LNCAP (cell line): Measurements from ENCODE around the gene GSTT2B.
"Not testable (repeated sequence)": the region's sequence is repeated elsewhere in the genome, so short reads cannot be mapped to it uniquely, and the experiment has no call there.

Experiments
- CTCF ChIP-seq: fragments of 450-650 bp; IDR thresholded peaks from 2 replicates; pipeline ENCODE4 v1.5.1; 2017; ENCODE audit warnings: mild to moderate bottlenecking

GSTT2B gene

DNA sequence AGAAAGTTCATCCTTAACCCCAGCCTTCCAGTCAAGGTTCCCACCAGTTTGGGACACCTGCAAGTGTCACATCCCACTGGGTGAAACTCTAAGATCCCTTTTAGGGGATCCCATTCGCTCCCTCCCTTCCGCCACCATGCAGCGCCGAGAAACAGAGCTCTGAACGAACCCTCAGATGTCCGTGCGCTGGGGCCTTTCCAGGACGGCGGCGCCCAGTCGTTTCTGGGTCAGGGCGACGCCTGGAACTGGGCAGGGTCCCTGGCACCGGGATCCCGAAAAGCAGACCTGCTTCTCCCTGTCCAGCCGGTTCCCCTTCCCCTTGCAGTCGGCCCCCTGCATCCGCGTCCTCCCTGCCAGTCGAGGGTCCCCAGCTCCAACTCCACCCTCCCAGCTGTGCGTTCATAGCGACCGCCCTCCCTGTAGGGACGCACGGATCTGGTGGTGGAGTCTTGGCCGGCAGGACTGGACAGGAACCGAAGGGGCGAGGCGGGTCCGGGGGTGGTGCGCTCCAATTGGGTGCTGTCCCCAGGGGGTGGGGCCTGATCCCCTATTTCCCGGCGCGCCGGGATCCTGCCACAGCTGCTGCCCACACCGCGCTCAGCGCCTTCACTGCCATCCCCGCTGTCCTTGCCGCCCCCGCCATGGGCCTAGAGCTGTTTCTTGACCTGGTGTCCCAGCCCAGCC lies 18.7 kb upstream of the GSTT2B start, which contains the start of gene GSTT2:
GSTT2 (plus strand) TSS at position 578 of the 684 bp plus-strand sequence.
- TF ChIP-seq CTCF: not testable (repeated sequence)

- TF ChIP-seq CTCF: not testable (repeated sequence)
Observed at GRCh38 chr22:23974345-23974744, 13.3 kb upstream of the GSTT2B start, which contains the start of gene DDT. DDT (minus strand) TSS chr22:23974441; CDS start chr22:23974414, 27 bp downstream.

DNA sequence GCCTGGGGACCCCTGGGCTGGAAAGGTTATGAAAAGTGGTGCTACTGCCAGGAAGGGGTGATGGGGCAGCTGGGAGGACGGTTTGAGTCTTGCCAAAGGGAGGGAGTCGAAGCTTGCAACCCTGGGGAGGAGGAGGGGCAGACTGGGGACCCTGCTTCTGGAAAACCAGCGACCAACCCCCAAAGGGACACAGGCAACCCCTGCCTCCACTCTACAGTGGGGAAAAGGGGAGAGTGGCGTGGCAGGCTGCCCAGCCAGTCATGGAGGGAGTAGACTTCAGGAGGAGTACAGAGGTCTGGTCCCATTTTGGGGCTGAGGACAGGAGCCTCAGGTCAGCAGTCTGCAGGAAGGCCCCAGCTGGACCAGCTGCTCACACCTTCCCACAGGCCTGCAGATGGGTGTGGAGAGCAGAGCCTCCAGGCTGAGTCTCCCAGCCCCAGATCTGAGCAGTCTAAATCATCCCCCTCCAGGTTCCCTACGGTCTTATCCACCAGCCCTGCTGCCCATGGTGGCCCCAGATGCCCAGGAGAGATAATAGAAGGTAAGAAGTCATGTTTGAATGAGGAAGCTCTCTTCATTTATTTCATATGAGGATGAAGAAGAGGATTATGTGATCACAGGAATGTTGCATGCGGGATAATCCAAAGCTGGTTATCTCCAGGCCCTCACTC lies 10.0 kb upstream of the GSTT2B start:
- TF ChIP-seq CTCF: no peak

GRCh38 chr22:23970201-23970641 lies 9.2 kb upstream of the GSTT2B start:
- no peak for TF ChIP-seq CTCF

GRCh38 chr22:23969071-23969470 lies 8.1 kb upstream of the GSTT2B start:
- TF ChIP-seq CTCF: no peak

GRCh38 chr22:23966568-23966967 lies 5.6 kb upstream of the GSTT2B start, which contains the start of gene DDTL:
DDTL (plus strand) TSS chr22:23966888; CDS start chr22:23966915, 27 bp downstream.
- not testable (repeated sequence) for TF ChIP-seq CTCF

GRCh38 chr22:23956301-23956900 lies 4.6 kb downstream of the GSTT2B start:
- peak; percentile 72 for TF ChIP-seq CTCF
